Parietal lobe (tissue), 1 donor: ENCODE data around the gene CHST14. TPM values are rescaled to one million over a fixed set of nuclear protein-coding genes. Genes with fewer than 3 reads are reported as not detected.

Experiments used
- total RNA-seq: library from RNA; depleted of rRNA; stranded (reverse); fragments of >200 nt; gene quantifications from one replicate; pipeline ENCODE4 v1.2.3, GENCODE V29; 2014

CHST14 gene, protein sequence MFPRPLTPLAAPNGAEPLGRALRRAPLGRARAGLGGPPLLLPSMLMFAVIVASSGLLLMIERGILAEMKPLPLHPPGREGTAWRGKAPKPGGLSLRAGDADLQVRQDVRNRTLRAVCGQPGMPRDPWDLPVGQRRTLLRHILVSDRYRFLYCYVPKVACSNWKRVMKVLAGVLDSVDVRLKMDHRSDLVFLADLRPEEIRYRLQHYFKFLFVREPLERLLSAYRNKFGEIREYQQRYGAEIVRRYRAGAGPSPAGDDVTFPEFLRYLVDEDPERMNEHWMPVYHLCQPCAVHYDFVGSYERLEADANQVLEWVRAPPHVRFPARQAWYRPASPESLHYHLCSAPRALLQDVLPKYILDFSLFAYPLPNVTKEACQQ
- 3.4 TPM for total RNA-seq

DNA sequence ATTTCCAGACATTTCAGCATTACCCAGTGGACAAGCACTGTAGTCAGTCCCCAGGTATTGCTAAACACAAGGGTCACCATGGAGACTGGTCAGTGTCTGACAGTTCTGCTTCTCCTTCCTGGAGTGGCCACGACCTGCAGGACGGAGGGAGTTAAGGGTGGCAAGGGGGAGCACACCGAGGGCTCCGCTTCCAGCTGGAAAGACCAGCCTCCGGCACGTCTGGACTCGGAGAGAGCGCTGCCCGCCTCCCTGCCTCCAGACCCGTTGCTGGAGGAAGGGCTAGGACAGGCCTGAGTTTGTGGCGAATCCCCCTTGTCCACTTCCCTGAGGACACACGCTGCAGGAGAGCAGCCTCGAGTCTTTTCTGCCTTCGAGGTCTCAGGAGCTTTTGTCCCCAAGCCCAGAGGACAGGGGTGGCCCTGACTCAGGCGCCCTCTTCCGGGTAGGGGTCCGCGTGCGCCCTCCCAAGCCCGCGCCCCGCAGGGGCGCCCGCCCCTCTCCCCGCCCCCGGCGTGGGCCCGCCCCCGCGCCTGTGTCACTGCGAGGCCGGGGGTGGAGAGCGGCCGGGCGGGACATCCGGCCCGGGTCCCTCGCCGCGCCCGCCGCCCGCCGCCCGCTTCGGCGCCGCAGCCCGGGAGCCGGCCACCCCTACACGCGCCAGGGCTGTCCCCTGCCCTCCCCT lies at the start of gene CHST14:
CHST14 (plus strand) TSS at position 562 of the 682 bp plus-strand sequence. CDS start 230 bp downstream, outside the sequence.

GRCh38 chr15:40440743-40441564 lies 29.8 kb upstream of the CHST14 start, which contains the start of gene BAHD1:
BAHD1 (plus strand) TSS chr15:40440953; CDS start chr15:40458465, 17,512 bp downstream.

Other genes starting within 250 kb of the CHST14 start
- 16.0 TPM for gene PAK6, start 231.9 kb upstream of the CHST14 start, total RNA-seq
- 0.94 TPM for gene ANKRD63, start 187.9 kb upstream of the CHST14 start, total RNA-seq
- gene PLCB2, start 163.0 kb upstream of the CHST14 start, total RNA-seq: 6.9 TPM
- 10.3 TPM for gene INAFM2, start 147.3 kb upstream of the CHST14 start, total RNA-seq
- 4.4 TPM for gene CCDC9B, start 130.0 kb upstream of the CHST14 start, total RNA-seq
- gene PHGR1, start 120.0 kb upstream of the CHST14 start, total RNA-seq: not detected
- 18.5 TPM for gene DISP2, start 112.8 kb upstream of the CHST14 start, total RNA-seq
- gene KNSTRN, start 88.3 kb upstream of the CHST14 start, total RNA-seq: 33.2 TPM
- 37.2 TPM for gene IVD, start 65.2 kb upstream of the CHST14 start, total RNA-seq
- gene BAHD1, start 30.0 kb upstream of the CHST14 start, total RNA-seq: 14.1 TPM
- 26.0 TPM for gene CCDC32, start 94.1 kb downstream of the CHST14 start, total RNA-seq
- gene RPUSD2, start 98.3 kb downstream of the CHST14 start, total RNA-seq: 11.0 TPM
- 10.6 TPM for gene KNL1, start 123.3 kb downstream of the CHST14 start, total RNA-seq
- gene RAD51, start 224.2 kb downstream of the CHST14 start, total RNA-seq: 1.9 TPM